Measurements from ENCODE around the gene ATF4. TPM values are rescaled to one million over a fixed set of nuclear protein-coding genes. Genes with fewer than 3 reads are reported as not detected.

ATF4 gene
- total RNA-seq, 1 donor from 2014 or later = 508 TPM

- H3K36me3 Mint-ChIP-seq (ENCODE audit: low read depth, unreplicated experiment) = peaks cover 4% of the 10 kb centered on the region
- FAIRE-seq = no peak
- peaks cover 4% of the 10 kb centered on the region for H3K27me3 Mint-ChIP-seq (ENCODE audit: low read depth, unreplicated experiment)
- Histone ChIP-seq H3K79me2 (ENCODE audit: insufficient read depth, low read length) (no peaks in the 10 kb centered on the region), H3K4me2 (ENCODE audit: low read length) (no peak overlapping the region), H3K36me3 (ENCODE audit: insufficient read depth, low read length) (no peaks in the 10 kb centered on the region), H3K9ac (ENCODE audit: low read length) (no peak overlapping the region), H3K4me3 (ENCODE audit: insufficient read depth, low read depth, low read length) (no peak overlapping the region), H3K27me3 (ENCODE audit: insufficient read depth, low read length) (no peaks in the 10 kb centered on the region), H4K20me1 (ENCODE audit: insufficient read depth, low read length) (no peaks in the 10 kb centered on the region), H2AFZ (ENCODE audit: low read depth, low read length) (no peak overlapping the region), H3K27ac (ENCODE audit: low read depth, low read length) (no peak overlapping the region), H3K9me3 (ENCODE audit: insufficient read depth, low read depth, low read length) (no peaks in the 10 kb centered on the region), H3K4me1 (ENCODE audit: insufficient read depth, low read length) (no peaks in the 10 kb centered on the region)
- H3K27ac Mint-ChIP-seq (ENCODE audit: unreplicated experiment) = no peak overlapping the region
- H3K4me1 Mint-ChIP-seq (ENCODE audit: low read depth, unreplicated experiment) = no peaks in the 10 kb centered on the region
- TF ChIP-seq CTCF (IDR thresholded peaks at IDR 0.05; ENCODE audit: insufficient read depth, low read depth, low read length) (no peak), EZH2 (IDR thresholded peaks at IDR 0.05; ENCODE audit: insufficient read depth, low read length) (no peak)
- DNase-seq (ENCODE audit: low read depth) = no peak
- H3K4me3 Mint-ChIP-seq (ENCODE audit: unreplicated experiment) = no peak overlapping the region
- no peaks in the 10 kb centered on the region for H3K9me3 Mint-ChIP-seq (ENCODE audit: unreplicated experiment)
Observed at GRCh38 chr22:39486951-39487825, 33.2 kb upstream of the ATF4 start.

- no peak for DNase-seq (ENCODE audit: low read depth)
- no peak for FAIRE-seq
- no peak overlapping the region for H3K9ac ChIP-seq (ENCODE audit: low read length)
- H3K27me3 Mint-ChIP-seq (ENCODE audit: low read depth, unreplicated experiment) = peaks cover under 1% of the 10 kb centered on the region
- H3K9me3 Mint-ChIP-seq (ENCODE audit: unreplicated experiment) = no peaks in the 10 kb centered on the region
- H3K27ac Mint-ChIP-seq (ENCODE audit: unreplicated experiment) = no peak overlapping the region
- H3K79me2 ChIP-seq (ENCODE audit: insufficient read depth, low read length) = no peaks in the 10 kb centered on the region
- no peak overlapping the region for H3K4me2 ChIP-seq (ENCODE audit: low read length)
- H3K4me1 ChIP-seq (ENCODE audit: insufficient read depth, low read length) = no peaks in the 10 kb centered on the region
- no peaks in the 10 kb centered on the region for H3K4me1 Mint-ChIP-seq (ENCODE audit: low read depth, unreplicated experiment)
- H4K20me1 ChIP-seq (ENCODE audit: insufficient read depth, low read length) = no peaks in the 10 kb centered on the region
- H3K27me3 ChIP-seq (ENCODE audit: insufficient read depth, low read length) = no peaks in the 10 kb centered on the region
- no peaks in the 10 kb centered on the region for H3K36me3 ChIP-seq (ENCODE audit: insufficient read depth, low read length)
- no peaks in the 10 kb centered on the region for H3K9me3 ChIP-seq (ENCODE audit: insufficient read depth, low read depth, low read length)
- H2AFZ ChIP-seq (ENCODE audit: low read depth, low read length) = no peak overlapping the region
- no peak overlapping the region for H3K27ac ChIP-seq (ENCODE audit: low read depth, low read length)
- H3K36me3 Mint-ChIP-seq (ENCODE audit: low read depth, unreplicated experiment) = peaks cover 4% of the 10 kb centered on the region
- H3K4me3 Mint-ChIP-seq (ENCODE audit: unreplicated experiment) = no peak overlapping the region
- TF ChIP-seq EZH2 (IDR thresholded peaks at IDR 0.05; ENCODE audit: insufficient read depth, low read length) = no peak
- TF ChIP-seq CTCF (IDR thresholded peaks at IDR 0.05; ENCODE audit: insufficient read depth, low read depth, low read length) = no peak
- H3K4me3 ChIP-seq (ENCODE audit: insufficient read depth, low read depth, low read length) = no peak overlapping the region
Observed at GRCh38 chr22:39487826-39488520, 32.4 kb upstream of the ATF4 start.
